ENCODE results near the gene ARL8A. TPM values are rescaled to one million over a fixed set of nuclear protein-coding genes. Genes with fewer than 3 reads are reported as not detected.

The ARL8A gene
- total RNA-seq, 1 experiment from 2014 or later: 33.2 TPM

DNA sequence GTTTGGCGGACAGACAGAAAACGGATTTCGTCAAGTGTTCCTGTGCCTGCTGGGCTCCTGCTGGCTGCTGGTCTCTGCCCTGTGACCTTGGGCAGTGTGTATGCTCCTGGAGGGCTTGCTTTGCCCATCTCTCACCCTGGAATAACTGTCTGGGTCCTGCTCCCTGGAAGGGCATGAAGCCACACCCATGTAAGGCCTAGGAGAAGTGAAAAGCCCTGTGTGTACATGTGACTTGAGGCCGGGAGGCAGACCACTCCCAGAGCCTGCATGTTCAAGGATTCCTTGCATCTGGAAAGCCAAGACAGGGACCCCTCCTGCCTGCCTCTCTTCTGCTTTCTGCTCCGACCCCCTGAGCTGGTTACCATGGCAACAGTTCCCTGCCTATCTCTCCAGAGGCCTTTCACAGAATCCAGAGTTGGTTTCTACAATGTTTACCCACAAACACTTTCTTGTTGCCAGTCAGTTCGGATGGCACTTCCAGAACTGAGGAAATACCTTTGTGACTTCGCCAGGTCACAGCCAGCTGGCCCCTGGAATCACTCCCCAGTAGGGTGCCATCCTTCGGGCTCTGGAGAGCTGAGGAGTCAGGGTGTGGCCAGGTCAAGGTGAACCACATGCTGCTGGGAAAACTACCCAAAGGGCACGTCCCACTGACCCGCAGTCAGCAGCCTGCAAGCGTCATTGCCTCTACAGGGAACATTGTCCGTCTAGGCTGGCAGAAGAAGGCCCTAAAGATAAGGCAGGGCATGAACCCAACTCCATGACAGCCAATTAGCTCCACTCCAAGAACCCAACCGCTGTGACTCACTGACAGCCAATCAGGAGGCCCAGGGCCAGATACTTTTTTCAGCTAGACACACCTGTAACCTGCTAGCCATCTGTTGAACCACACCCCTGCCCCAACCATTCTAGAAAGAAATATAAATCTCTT is 36.5 kb downstream of the ARL8A start:
- DNase-seq (ENCODE audit: low read depth, low spot score): no peak
- in situ Hi-C loops (cut with HindIII; ENCODE audit: low pct_unique_long_range_greater_than_20kb, low sequenced_read_pairs): no loop called here

DNA sequence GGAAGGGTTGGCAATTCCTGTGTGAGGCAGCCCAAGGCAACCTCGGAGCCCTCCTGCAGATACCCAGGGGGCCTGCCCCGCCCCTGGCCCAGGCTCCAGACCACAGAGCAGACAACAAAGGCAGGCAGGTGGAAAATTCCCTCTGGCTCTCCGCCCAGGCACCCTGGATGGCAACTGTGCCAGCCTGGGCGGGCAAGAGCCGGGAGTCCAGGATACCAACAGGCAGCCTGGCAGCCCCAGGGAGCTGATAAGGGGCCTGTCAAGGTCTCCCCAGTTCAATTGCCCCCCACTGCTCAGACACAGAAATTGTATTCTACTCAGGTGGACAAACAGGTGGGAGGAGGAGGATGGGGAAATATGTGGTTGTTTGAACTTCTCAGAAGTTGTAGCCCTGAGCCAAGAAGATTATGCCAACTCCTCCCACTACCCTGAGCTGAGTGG is 37.2 kb downstream of the ARL8A start:
- in situ Hi-C loops (cut with HindIII; ENCODE audit: low pct_unique_long_range_greater_than_20kb, low sequenced_read_pairs): no loop called here
- no peak for DNase-seq (ENCODE audit: low read depth, low spot score)

GRCh38 chr1:202106340-202107254 is 37.9 kb downstream of the ARL8A start:
- in situ Hi-C loops (cut with HindIII; ENCODE audit: low pct_unique_long_range_greater_than_20kb, low sequenced_read_pairs): no loop called here
- DNase-seq (ENCODE audit: low read depth, low spot score): no peak

GRCh38 chr1:202105571-202106339 is 38.8 kb downstream of the ARL8A start:
- in situ Hi-C loops (cut with HindIII; ENCODE audit: low pct_unique_long_range_greater_than_20kb, low sequenced_read_pairs): no loop called here
- peak; percentile 47 for DNase-seq (ENCODE audit: low read depth, low spot score)

- in situ Hi-C loops (cut with HindIII; ENCODE audit: low pct_unique_long_range_greater_than_20kb, low sequenced_read_pairs): no loop called here
- DNase-seq (ENCODE audit: low read depth, low spot score): no peak
These were observed 40.5 kb downstream of the ARL8A start for GRCh38 chr1:202104073-202104472.

- no peak for DNase-seq (ENCODE audit: low read depth, low spot score)
- in situ Hi-C loops (cut with HindIII; ENCODE audit: low pct_unique_long_range_greater_than_20kb, low sequenced_read_pairs): no loop called here
These were observed 43.4 kb downstream of the ARL8A start for GRCh38 chr1:202101184-202101583.

- DNase-seq (ENCODE audit: low read depth, low spot score): no peak
- in situ Hi-C loops (cut with HindIII; ENCODE audit: low pct_unique_long_range_greater_than_20kb, low sequenced_read_pairs): no loop called here
These were observed 50.7 kb downstream of the ARL8A start for GRCh38 chr1:202093858-202094257.

GRCh38 chr1:202090994-202091393 is 53.5 kb downstream of the ARL8A start:
- no peak for DNase-seq (ENCODE audit: low read depth, low spot score)
- in situ Hi-C loops (cut with HindIII; ENCODE audit: low pct_unique_long_range_greater_than_20kb, low sequenced_read_pairs): no loop called here

DNA sequence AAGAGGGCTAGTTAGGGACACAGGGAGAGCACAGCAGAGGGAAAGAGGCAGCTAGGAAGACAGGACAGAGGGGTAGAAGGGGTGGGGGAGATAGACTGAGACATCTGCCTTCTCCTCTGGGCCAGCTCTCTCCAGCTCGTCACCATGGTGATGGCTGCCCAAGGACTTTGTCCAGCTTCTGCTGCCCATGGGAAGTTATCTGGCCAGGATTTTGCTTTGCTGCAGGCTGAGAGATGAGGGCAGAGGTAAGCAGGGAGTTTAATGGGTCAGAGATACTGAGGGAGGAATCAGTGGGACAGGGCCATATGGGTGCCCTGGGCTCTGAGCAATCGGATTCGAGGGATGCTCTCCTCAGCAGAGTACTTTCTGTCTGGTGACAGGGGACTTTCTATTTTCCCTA is 56.3 kb downstream of the ARL8A start:
- in situ Hi-C loops (cut with HindIII; ENCODE audit: low pct_unique_long_range_greater_than_20kb, low sequenced_read_pairs): no loop called here
- no peak for DNase-seq (ENCODE audit: low read depth, low spot score)

DNA sequence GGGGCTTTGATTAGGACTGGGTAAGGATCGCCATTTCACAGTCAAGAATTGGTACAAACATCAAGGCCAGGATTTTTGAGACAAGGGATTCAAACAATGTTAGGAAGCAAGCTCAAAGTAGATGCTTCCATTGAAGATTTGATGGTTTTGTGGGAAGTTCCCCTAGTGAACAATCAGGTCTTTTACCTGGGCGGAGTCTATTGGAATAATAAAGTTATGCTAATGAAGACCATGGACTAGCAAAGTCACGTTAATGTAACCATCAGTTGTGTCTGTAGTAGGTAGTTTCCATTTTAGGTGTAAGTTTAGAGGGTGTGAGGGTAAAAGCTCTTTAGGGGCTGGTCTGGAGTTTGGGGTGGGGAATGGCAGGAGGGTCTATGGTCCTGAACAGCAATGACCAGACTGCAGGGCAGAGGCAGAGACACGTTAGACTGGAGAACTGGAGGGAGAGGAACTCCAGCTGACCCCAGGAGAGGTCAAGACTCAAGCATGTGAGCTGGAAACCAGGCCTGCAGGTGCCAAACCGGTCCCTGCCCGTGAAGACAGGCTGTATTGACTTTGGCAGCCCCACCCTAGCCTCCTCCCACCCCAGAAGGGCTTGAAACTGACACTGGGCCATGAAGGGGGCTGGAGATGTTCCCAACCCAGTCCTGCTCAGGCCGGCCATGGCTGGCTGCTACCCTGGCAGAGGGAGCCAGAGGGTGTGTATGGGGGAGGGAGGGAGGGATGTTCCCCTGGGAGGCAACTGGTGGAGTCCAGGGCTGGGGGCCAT is 57.8 kb downstream of the ARL8A start:
- in situ Hi-C loops (cut with HindIII; ENCODE audit: low pct_unique_long_range_greater_than_20kb, low sequenced_read_pairs): no loop called here
- DNase-seq (ENCODE audit: low read depth, low spot score): no peak

DNA sequence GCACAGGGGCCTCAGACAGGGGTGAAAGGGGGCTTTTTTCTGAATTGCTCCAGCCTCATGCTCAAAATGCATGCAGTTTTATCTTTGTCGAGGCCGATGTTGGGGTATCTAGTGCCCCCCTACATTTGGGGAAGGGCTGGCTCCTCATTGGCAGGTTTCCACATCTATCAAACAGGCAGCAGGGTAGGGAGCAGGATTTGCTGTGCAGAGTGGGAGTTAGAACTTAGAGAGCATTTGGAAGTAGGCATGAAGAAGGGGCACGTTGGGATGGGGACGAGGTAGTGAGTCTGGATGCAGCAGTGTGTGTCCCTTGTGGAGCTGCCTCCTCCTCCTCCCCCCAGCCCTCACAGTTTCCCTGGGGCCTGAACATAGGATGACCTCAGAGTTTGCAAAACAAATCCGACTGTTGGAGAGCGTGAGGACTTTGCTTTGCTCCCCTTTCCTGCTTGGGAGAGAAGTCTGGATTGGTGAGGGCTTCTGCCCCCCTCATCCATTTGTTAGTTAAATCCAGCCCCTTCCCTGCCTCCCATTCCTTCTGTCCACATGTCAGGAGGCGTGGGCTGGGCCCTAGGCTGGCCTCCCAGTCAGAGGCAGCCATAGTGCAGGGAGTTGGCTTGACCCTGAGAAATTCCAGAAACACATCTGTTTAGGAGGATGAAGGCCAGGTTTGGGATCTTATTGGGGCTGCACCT is 58.7 kb downstream of the ARL8A start:
- no peak for DNase-seq (ENCODE audit: low read depth, low spot score)
- in situ Hi-C loops (cut with HindIII; ENCODE audit: low pct_unique_long_range_greater_than_20kb, low sequenced_read_pairs): no loop called here

- peak; percentile 20 for DNase-seq (ENCODE audit: low read depth, low spot score)
- in situ Hi-C loops (cut with HindIII; ENCODE audit: low pct_unique_long_range_greater_than_20kb, low sequenced_read_pairs): no loop called here
These were observed 59.5 kb downstream of the ARL8A start for GRCh38 chr1:202084791-202085681.

All from SK-MEL-5 (cell line).